Keratinocyte (primary cell): ENCODE results near the gene NPSR1. TPM values are rescaled to one million over a fixed set of nuclear protein-coding genes. Genes with fewer than 3 reads are reported as not detected.

Source experiments
- DNase-seq: peaks from one replicate; pipeline ENCODE4 v3.0.0-alpha.2; 2011; ENCODE audit warnings: low read depth, missing footprints, low spot score
- FAIRE-seq: peaks from 2 replicates; lab custom pipeline; 2011; peaks lifted over from hg19 to GRCh38; lab: Jason Lieb, UNC
- H2AFZ ChIP-seq: 2 replicates; pipeline ENCODE4 v1.6.0; 2012; ENCODE audit warnings: low read length, control low read depth, inconsistent platforms; ENCODE audit not compliant: control insufficient read depth
- H3K27ac ChIP-seq: 2 replicates; pipeline ENCODE4 v1.5.1; 2011; ENCODE audit warnings: low read length; ENCODE audit not compliant: control insufficient read depth, insufficient read depth
- H3K27me3 ChIP-seq: 3 replicates; pipeline ENCODE4 v1.6.0; 2011; ENCODE audit warnings: low read length; ENCODE audit not compliant: control insufficient read depth, insufficient read depth; ENCODE audit errors: extremely low read depth
- H3K36me3 ChIP-seq, 2 experiments: 2 replicates in 1 of 2; 3 replicates in 1 of 2; pipeline ENCODE4 v1.5.1; 2011; ENCODE audit warnings: low read length in 2 of 2, mild to moderate bottlenecking in 1 of 2; ENCODE audit not compliant: control insufficient read depth in 2 of 2, insufficient read depth in 2 of 2; ENCODE audit errors: extremely low read depth in 1 of 2
- H3K4me1 ChIP-seq: 3 replicates; pipeline ENCODE4 v1.5.1; 2011; ENCODE audit warnings: low read length; ENCODE audit not compliant: control insufficient read depth, insufficient read depth; ENCODE audit errors: extremely low read depth
- H3K4me2 ChIP-seq: 3 replicates; pipeline ENCODE4 v1.6.0; 2011; ENCODE audit warnings: low read depth, low read length; ENCODE audit not compliant: control insufficient read depth, insufficient read depth; ENCODE audit errors: extremely low read depth
- H3K4me3 ChIP-seq, 3 experiments: fragments of 200-600 bp in 1 of 3; sonication (generic) in 1 of 3; 2 replicates in 2 of 3; 3 replicates in 1 of 3; pipeline ENCODE4 v1.5.1; 2011 to 2016; ENCODE audit warnings: low read length in 3 of 3, mild to moderate bottlenecking in 3 of 3, control low read depth in 2 of 3, inconsistent platforms in 1 of 3, low read depth in 1 of 3, mixed read lengths in 1 of 3, mixed run types in 1 of 3, moderate library complexity in 1 of 3; ENCODE audit not compliant: control insufficient read depth in 2 of 3, insufficient read depth in 2 of 3; ENCODE audit errors: extremely low read depth in 1 of 3
- H3K79me2 ChIP-seq: 2 replicates; pipeline ENCODE4 v1.6.0; 2012; ENCODE audit warnings: low read length; ENCODE audit not compliant: control insufficient read depth, insufficient read depth
- H3K9ac ChIP-seq: 3 replicates; pipeline ENCODE4 v1.6.0; 2011; ENCODE audit warnings: low read length; ENCODE audit not compliant: control insufficient read depth, insufficient read depth; ENCODE audit errors: extremely low read depth
- H3K9me1 ChIP-seq: 3 replicates; pipeline ENCODE4 v1.6.0; 2011; ENCODE audit warnings: low read length; ENCODE audit not compliant: control insufficient read depth, insufficient read depth; ENCODE audit errors: extremely low read depth
- H3K9me3 ChIP-seq: 2 replicates; pipeline ENCODE4 v1.5.1; 2012; ENCODE audit warnings: low read depth, low read length; ENCODE audit not compliant: control insufficient read depth
- H4K20me1 ChIP-seq: 3 replicates; pipeline ENCODE4 v1.6.0; 2011; ENCODE audit warnings: low read length; ENCODE audit not compliant: control insufficient read depth, insufficient read depth; ENCODE audit errors: extremely low read depth
- EZH2 ChIP-seq: IDR thresholded peaks from one replicate; pipeline ENCODE4 v1.6.1; 2012; ENCODE audit warnings: inconsistent platforms, mild to moderate bottlenecking, low read length, moderate library complexity
- dilution Hi-C: fragments of 300-500 bp; cut with MboI; formaldehyde crosslinking; loops from one replicate; pipeline ENCODE4 v1.7.0; 2020; ENCODE audit warnings: low sequenced_read_pairs; ENCODE audit not compliant: extremely low pct_ligation_motif_present
- polyA plus RNA-seq, 5 experiments: library from polyadenylated mRNA; depleted of rRNA in 3 of 5; stranded (reverse) in 3 of 5; stranded (forward) in 1 of 5; unstranded in 1 of 5; fragments of >200 nt; gene quantifications; 1 replicate in 1 of 5; 2 replicates in 3 of 5; 3 replicates in 1 of 5; pipeline versions ENCODE4 v1.2.1 to v1.2.3, GENCODE V29; 2011 to 2012; ENCODE audit warnings: missing spikeins in 2 of 5, low read depth in 1 of 5, low replicate concordance in 1 of 5
- TF ChIP-seq, protein P1 (sequence below), 3 experiments: IDR thresholded peaks in 1 of 3; conservative IDR thresholded peaks in 1 of 3; optimal IDR thresholded peaks in 1 of 3; 2 replicates in 2 of 3; 3 replicates in 1 of 3; pipeline versions ENCODE3 to v1.5.1; 2011; ENCODE audit warnings: low read length in 3 of 3, mild to moderate bottlenecking in 3 of 3, moderate library complexity in 2 of 3, control low read depth in 1 of 3, inconsistent platforms in 1 of 3; ENCODE audit not compliant: insufficient read depth in 2 of 3; ENCODE audit errors: extremely low read depth in 1 of 3

Gene NPSR1
- polyA plus RNA-seq, 1 donor (not counting 4 experiments of a cell fraction or from before 2014, with no cell fraction given), result not detected

DNA sequence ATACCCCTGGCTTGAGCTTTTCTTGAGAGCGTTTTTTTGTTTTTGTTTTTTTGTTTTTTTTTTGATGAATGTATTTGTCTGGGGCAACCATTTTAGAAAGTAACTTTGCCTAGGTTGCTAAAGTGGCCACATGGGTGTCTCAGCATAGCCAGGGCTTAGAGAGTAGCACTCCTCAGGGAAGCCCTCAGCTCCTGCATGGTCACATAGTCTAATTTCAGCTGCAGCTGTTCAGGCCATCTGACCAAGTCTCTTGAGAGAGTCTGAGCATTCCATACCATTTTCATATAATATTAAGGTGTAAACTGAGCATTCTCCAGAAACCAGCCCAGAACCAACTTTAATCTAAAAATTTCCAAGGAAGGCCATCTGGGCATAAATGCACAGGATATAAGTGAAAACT lies 186.4 kb downstream of the NPSR1 start:
- no peak overlapping the region for H3K27ac ChIP-seq
- no peak overlapping the region for H3K9ac ChIP-seq
- H3K9me1 ChIP-seq, result no peaks in the 10 kb centered on the region
- H4K20me1 ChIP-seq, result no peaks in the 10 kb centered on the region
- H3K4me2 ChIP-seq, result no peak overlapping the region
- no peak for TF ChIP-seq EZH2
- TF ChIP-seq, protein P1, sequence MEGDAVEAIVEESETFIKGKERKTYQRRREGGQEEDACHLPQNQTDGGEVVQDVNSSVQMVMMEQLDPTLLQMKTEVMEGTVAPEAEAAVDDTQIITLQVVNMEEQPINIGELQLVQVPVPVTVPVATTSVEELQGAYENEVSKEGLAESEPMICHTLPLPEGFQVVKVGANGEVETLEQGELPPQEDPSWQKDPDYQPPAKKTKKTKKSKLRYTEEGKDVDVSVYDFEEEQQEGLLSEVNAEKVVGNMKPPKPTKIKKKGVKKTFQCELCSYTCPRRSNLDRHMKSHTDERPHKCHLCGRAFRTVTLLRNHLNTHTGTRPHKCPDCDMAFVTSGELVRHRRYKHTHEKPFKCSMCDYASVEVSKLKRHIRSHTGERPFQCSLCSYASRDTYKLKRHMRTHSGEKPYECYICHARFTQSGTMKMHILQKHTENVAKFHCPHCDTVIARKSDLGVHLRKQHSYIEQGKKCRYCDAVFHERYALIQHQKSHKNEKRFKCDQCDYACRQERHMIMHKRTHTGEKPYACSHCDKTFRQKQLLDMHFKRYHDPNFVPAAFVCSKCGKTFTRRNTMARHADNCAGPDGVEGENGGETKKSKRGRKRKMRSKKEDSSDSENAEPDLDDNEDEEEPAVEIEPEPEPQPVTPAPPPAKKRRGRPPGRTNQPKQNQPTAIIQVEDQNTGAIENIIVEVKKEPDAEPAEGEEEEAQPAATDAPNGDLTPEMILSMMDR (optimal IDR thresholded peaks at IDR 0.05 in 1 of 3, IDR thresholded peaks at IDR 0.05 in 1 of 3, conservative IDR thresholded peaks at IDR 0.05 in 1 of 3; ENCODE audit: extremely low read depth in 1 of 3, insufficient read depth in 2 of 3, low read length in 3 of 3), result no peak
- dilution Hi-C loops, result no loop called here
- no peak overlapping the region for H2AFZ ChIP-seq
- no peak overlapping the region for H3K4me3 ChIP-seq
- DNase-seq (no peak), FAIRE-seq (no peak)
- no peaks in the 10 kb centered on the region for H3K36me3 ChIP-seq
- no peaks in the 10 kb centered on the region for H3K79me2 ChIP-seq
- peaks cover 3% of the 10 kb centered on the region for H3K4me1 ChIP-seq
- no peaks in the 10 kb centered on the region for H3K9me3 ChIP-seq
- no peaks in the 10 kb centered on the region for H3K27me3 ChIP-seq

GRCh38 chr7:34844936-34845665 lies 187.1 kb downstream of the NPSR1 start:
- no peak overlapping the region for H3K27ac ChIP-seq
- H3K9ac ChIP-seq, result no peak overlapping the region
- TF ChIP-seq EZH2, result no peak
- TF ChIP-seq, protein P1 (optimal IDR thresholded peaks at IDR 0.05 in 1 of 3, IDR thresholded peaks at IDR 0.05 in 1 of 3, conservative IDR thresholded peaks at IDR 0.05 in 1 of 3; ENCODE audit: extremely low read depth in 1 of 3, insufficient read depth in 2 of 3, low read length in 3 of 3), result no peak
- H3K27me3 ChIP-seq, result no peaks in the 10 kb centered on the region
- dilution Hi-C loops, result no loop called here
- H3K36me3 ChIP-seq, result no peaks in the 10 kb centered on the region
- H3K4me1 ChIP-seq, result peaks cover 3% of the 10 kb centered on the region
- H2AFZ ChIP-seq, result no peak overlapping the region
- no peaks in the 10 kb centered on the region for H3K79me2 ChIP-seq
- H3K9me1 ChIP-seq, result no peaks in the 10 kb centered on the region
- H3K4me2 ChIP-seq, result no peak overlapping the region
- no peaks in the 10 kb centered on the region for H4K20me1 ChIP-seq
- no peak overlapping the region for H3K4me3 ChIP-seq
- FAIRE-seq (no peak), DNase-seq (no peak)
- H3K9me3 ChIP-seq, result no peaks in the 10 kb centered on the region
